GM20000 (cell line): ENCODE measurements around the gene PTPRN2.

Experiments
- DNase-seq: peaks from one replicate; pipeline ENCODE4 v3.0.0; 2012; ENCODE audit warnings: low spot score
- CTCF ChIP-seq: IDR thresholded peaks from 2 replicates; pipeline ENCODE4 v1.5.1; 2012; ENCODE audit warnings: mild to moderate bottlenecking, control low read depth; ENCODE audit errors: extremely low read depth, missing control alignments

The PTPRN2 gene

DNA sequence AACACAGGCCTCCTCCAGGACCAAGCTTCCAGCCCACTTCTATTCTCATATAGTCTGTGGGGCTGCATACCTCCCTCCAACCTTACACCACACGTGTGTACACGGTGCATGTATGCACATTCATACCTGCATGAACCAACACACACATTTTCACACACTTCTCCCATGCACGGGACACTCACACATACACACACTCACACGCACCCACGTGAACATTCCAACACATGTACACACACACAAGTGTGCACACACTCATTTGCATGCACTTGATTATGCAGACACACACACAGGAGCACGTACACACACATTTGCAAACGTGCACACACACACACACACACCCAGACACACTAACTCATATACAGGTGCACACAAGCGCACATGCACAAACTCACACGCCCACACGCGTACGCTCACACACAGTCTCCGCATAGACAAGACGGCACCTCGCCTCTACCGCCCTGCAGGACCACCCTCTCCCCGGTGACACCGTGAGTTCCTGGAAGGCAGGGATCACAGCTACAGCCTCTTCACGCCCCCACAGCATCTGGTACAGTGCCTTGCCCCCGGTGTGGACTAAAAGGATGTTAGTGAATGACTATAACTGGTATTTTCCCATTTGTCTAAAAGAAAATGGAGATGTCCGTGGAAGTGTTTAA, 263.8 kb downstream of the PTPRN2 start:
- TF ChIP-seq CTCF, result no peak
- no peak for DNase-seq

DNA sequence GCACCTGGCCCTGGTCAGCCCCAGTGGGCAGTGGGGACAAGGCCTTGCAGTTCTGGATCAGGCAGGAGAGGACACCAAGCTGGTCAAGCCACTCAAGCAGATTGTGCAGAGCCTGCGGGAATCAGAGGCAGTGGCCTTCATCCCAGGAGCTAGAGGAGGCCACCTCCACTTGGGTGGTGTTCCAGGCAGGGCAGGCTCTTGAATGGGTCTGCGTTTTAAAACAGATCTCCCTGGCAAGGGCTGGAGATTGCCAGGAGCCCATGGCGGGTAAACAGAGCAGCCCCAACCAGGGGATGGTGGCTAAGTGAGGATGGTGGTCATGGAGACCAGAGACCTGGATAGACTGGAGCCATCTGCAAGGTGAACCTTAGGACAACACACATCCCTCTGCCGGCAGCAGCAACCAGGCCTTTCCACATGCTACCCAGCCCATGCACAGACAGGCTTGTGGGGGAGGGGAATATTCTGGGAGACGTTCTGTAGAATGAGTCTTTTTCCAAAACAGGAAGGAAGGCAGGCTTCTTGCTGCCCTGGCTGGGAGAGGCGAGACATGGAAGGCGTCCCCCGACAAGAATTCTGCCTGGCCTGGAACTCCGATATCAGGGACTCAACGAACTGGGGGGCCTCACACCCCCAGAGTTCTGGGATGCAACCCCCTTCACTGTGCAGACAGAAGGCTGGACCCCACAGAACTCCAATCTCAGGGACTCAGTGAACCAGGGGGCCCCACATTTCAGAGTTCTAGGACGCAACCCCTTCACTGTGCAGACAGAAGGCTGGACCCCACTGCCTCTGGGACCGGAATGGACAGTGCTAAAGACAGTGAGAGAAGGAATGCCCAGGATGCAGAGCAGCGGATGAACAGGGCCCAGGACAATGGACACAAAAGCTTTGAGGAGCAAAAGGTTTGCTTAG, 264.8 kb downstream of the PTPRN2 start:
- no peak for TF ChIP-seq CTCF

GRCh38 chr7:158321936-158322615, 265.5 kb downstream of the PTPRN2 start:
- no peak for TF ChIP-seq CTCF
- no peak for DNase-seq

More for the DNA sequence above, 264.8 kb downstream of the PTPRN2 start:
- no peak for DNase-seq

GRCh38 chr7:158321056-158321700, 266.4 kb downstream of the PTPRN2 start:
- DNase-seq, result no peak
- TF ChIP-seq CTCF, result no peak

DNA sequence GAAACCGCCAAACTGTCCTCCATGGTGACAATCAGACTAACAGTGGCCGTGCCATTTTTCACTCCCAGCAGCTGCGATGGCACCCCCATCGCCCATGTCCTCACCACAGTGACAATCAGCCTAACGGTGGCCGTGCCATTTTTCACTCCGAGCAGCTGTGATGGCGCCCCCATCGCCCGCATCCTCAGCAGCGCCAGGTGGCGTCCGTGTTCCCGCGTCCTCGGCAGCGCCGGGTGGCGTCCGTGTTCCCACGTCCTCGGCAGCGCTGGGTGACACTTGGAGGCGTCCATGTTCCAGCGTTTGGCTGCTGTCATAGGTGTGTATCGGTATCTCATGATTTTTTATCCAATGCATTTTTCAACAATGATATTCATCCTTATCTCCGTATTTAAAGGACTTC, 267.3 kb downstream of the PTPRN2 start:
- no peak for DNase-seq
- TF ChIP-seq CTCF, result no peak

DNA sequence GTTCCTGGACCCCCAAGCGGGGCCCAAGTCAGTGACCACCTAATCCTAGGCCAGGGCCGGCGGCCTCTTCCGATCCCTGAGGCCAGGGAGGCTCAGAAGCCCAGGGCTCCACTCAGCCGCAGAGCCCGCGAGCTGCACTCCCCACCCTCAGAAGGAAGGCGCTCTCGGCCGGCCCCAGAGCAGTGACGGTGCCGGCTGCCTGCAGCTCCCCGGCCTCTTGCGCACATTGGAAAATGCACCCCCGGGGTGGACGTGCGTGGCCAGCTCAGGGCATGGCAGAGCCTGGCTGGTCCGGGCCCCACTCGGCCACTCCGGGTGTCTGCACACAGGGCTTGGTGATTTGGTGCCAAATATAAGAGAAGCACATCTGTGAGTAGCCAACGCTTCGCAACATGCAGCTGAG, 269.1 kb downstream of the PTPRN2 start:
- TF ChIP-seq CTCF, result no peak
- no peak for DNase-seq
